Glutamatergic neuron (in vitro differentiated cells): ENCODE results near the gene NRXN3. TPM values are rescaled to one million over a fixed set of nuclear protein-coding genes. Genes with fewer than 3 reads are reported as not detected.

ENCODE experiments used
- DNase-seq: peaks from one replicate; pipeline ENCODE4 v3.0.0; 2022
- H3K27ac Mint-ChIP-seq: one replicate; pipeline ENCODE4 v1.8.0; 2020; ENCODE audit warnings: mild to moderate bottlenecking, mixed read lengths, inconsistent platforms; ENCODE audit not compliant: unreplicated experiment
- H3K27me3 Mint-ChIP-seq: one replicate; pipeline ENCODE4 v1.8.0; 2020; ENCODE audit warnings: mild to moderate bottlenecking, moderate library complexity, mixed read lengths, inconsistent platforms; ENCODE audit not compliant: unreplicated experiment
- H3K36me3 Mint-ChIP-seq: one replicate; pipeline ENCODE4 v1.8.0; 2020; ENCODE audit warnings: mild to moderate bottlenecking, mixed read lengths, inconsistent platforms; ENCODE audit not compliant: unreplicated experiment
- H3K4me1 Mint-ChIP-seq: one replicate; pipeline ENCODE4 v1.8.0; 2020; ENCODE audit warnings: mild to moderate bottlenecking, low read depth, mixed read lengths, inconsistent platforms; ENCODE audit not compliant: unreplicated experiment
- H3K4me3 Mint-ChIP-seq: one replicate; pipeline ENCODE4 v1.8.0; 2020; ENCODE audit warnings: mild to moderate bottlenecking, mixed read lengths, inconsistent platforms; ENCODE audit not compliant: unreplicated experiment
- H3K9me3 Mint-ChIP-seq: one replicate; pipeline ENCODE4 v1.8.0; 2020; ENCODE audit warnings: mild to moderate bottlenecking, moderate library complexity, mixed read lengths, inconsistent platforms; ENCODE audit not compliant: unreplicated experiment
- total RNA-seq: library from RNA; stranded (reverse); fragmentation: NEBNext Ultra II Directional; extraction: Animal tissue kit (Norgen Biotek cat#: 25700); gene quantifications from one replicate; pipeline ENCODE4 v1.2.1, GENCODE V29; 2021; ENCODE audit not compliant: unreplicated experiment
- TF ChIP-seq, protein P1 (sequence below): fragments of 200-600 bp; sonication (generic); IDR thresholded peaks from one replicate; pipeline ENCODE4 v1.5.0; 2021; ENCODE audit not compliant: partially characterized antibody, unreplicated experiment

NRXN3 gene
- total RNA-seq, 1 donor from 2014 or later = 1.2 TPM

DNA sequence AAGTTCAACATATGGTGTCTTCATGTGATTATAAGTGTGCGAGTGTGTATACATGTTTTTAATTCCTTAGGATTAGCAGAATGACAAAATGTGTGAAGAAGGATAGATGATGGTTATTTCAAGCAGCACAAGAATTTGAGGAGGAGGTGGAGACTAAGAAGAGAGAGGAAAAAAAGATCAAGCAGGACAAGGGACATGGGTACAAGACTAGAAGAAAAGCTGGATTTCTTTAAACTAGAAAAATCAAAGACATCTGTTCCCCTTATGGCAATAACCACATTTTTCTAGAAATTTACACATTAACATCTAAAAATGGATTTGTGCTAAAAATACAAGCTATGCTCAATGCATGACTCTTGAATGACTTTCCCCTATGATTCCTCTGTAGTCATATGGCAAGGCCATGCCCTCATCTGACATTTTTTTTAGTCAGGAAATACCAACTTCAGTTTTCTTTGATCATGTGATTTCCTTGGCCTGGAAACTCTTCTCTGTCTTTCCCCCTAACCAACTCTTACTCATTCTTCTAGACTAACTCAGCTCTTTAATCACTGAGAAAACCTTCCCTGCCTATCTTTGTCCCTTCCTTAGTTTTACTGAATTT is 435.8 kb downstream of the NRXN3 start:
- H3K9me3 Mint-ChIP-seq = no peaks in the 10 kb centered on the region
- H3K27me3 Mint-ChIP-seq = no peaks in the 10 kb centered on the region
- no peak for DNase-seq
- H3K27ac Mint-ChIP-seq = no peak overlapping the region
- no peaks in the 10 kb centered on the region for H3K36me3 Mint-ChIP-seq
- H3K4me3 Mint-ChIP-seq = no peak overlapping the region
- H3K4me1 Mint-ChIP-seq = no peaks in the 10 kb centered on the region
- TF ChIP-seq, protein P1, sequence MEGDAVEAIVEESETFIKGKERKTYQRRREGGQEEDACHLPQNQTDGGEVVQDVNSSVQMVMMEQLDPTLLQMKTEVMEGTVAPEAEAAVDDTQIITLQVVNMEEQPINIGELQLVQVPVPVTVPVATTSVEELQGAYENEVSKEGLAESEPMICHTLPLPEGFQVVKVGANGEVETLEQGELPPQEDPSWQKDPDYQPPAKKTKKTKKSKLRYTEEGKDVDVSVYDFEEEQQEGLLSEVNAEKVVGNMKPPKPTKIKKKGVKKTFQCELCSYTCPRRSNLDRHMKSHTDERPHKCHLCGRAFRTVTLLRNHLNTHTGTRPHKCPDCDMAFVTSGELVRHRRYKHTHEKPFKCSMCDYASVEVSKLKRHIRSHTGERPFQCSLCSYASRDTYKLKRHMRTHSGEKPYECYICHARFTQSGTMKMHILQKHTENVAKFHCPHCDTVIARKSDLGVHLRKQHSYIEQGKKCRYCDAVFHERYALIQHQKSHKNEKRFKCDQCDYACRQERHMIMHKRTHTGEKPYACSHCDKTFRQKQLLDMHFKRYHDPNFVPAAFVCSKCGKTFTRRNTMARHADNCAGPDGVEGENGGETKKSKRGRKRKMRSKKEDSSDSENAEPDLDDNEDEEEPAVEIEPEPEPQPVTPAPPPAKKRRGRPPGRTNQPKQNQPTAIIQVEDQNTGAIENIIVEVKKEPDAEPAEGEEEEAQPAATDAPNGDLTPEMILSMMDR = no peak

DNA sequence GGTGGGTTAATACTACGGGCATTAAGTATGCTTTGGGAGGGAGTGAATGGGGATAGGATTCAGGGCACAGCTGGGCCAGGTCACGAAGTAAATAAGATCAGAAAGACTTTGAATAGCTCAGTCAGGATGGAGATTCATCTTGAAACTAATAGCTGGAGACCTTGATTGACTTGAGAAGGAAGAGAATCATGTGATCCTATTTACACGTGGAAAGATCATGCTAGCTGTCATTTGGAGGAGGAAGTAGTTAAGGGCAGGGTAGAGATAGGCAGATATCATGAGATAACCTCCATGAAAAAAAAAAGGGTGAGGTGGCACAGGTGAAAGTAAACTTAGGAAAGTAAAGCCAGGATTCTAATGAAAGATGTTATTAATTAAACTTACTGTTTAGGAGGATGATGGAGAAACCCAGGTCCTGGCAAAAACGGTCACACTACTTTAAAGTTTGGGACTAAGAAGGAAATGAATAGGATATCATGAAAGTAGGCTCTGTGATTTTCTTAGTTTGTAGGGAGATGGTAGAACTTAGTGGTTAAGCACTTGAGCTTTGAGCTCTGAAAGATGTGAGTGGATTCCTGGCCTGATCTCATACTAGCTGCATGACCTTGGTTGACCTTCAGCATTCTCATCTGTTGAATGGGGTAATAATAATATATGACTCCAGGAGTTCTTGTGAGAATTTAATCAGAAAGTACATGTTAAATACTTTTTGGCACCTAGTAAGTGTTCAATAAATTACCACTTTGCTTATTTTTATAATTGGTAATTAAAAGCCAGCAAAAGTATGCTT is 439.0 kb downstream of the NRXN3 start:
- H3K4me1 Mint-ChIP-seq = no peaks in the 10 kb centered on the region
- DNase-seq = no peak
- TF ChIP-seq, protein P1 = no peak
- no peaks in the 10 kb centered on the region for H3K27me3 Mint-ChIP-seq
- no peaks in the 10 kb centered on the region for H3K9me3 Mint-ChIP-seq
- H3K27ac Mint-ChIP-seq = no peak overlapping the region
- H3K4me3 Mint-ChIP-seq = no peak overlapping the region
- H3K36me3 Mint-ChIP-seq = no peaks in the 10 kb centered on the region

DNA sequence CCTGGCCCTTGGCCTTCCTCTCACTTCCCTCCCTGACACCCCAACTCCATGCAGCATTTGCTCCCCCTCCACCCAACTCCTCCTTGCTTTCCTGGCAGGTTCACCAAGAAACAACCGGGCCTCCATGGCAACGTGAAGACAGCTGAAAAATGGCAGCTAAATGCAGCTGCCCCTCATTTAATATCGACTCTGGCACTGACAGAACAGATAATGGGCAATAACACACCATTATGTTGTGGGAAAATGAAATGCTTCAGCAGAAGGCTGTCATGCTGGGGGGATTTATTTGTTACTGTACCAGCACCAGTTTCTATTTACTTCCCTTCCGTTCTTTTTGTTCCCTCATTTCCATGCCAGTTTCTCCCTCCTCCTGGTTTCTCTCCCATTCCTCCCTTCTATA is 440.8 kb downstream of the NRXN3 start:
- TF ChIP-seq, protein P1 = no peak
- no peaks in the 10 kb centered on the region for H3K36me3 Mint-ChIP-seq

DNA sequence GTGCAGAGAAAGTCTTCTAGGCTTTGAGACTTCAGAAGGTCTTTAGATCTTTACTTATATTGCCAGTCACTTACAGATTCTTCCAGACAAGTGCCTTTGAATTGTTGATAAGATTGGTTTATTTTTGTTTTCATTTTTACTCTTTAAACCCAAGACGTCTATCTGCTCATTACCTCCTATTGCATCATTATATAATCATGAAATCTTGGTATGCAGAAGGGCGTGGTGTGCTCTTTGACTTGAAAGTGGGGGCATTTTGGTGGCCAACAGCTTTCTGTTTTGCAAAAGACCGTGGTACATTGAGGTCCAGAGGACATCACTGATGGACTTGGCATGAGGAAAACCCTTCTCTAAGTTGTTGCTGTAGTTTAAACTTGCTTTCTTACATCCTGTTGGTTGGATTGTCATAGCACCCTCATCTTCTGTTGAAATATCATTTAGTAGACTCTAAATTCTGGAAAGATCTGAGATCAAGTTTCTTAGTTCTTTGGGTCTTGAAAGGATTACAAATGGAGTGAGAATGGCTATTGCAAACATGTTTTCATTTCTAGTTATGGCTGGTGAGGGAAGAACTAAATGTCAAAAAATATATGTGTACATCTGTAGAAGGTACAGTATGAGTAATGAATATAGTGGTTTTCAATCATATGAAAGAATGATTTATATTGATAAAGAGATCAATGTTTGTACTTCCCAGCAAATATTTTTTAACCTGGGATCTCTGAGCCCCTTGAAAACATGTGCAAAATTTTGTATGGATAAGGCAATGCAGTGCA is 441.8 kb downstream of the NRXN3 start:
- Mint-ChIP-seq H3K9me3 (peaks cover 2% of the 10 kb centered on the region), H3K27me3 (no peaks in the 10 kb centered on the region), H3K4me1 (no peaks in the 10 kb centered on the region), H3K36me3 (no peaks in the 10 kb centered on the region), H3K27ac (no peak overlapping the region), H3K4me3 (no peak overlapping the region)
- TF ChIP-seq, protein P1 = no peak
- DNase-seq = no peak

More for the DNA sequence above, 440.8 kb downstream of the NRXN3 start:
- Mint-ChIP-seq H3K9me3 (no peaks in the 10 kb centered on the region), H3K4me1 (no peaks in the 10 kb centered on the region), H3K27me3 (no peaks in the 10 kb centered on the region), H3K4me3 (no peak overlapping the region), H3K27ac (no peak overlapping the region)
- no peak for DNase-seq
